DND-41 (cell line): ENCODE results near the gene MSL3.

Experiments
- CTCF ChIP-seq: IDR thresholded peaks from 2 replicates; pipeline ENCODE4 v1.5.1; 2012; ENCODE audit warnings: borderline replicate concordance, low read length, moderate library complexity, mild to moderate bottlenecking; ENCODE audit not compliant: poor library complexity, severe bottlenecking; ENCODE audit errors: extremely low read depth
- EZH2 ChIP-seq: IDR thresholded peaks from 3 replicates; pipeline ENCODE4 v1.6.1; 2012; ENCODE audit warnings: borderline replicate concordance, low read depth, mild to moderate bottlenecking, moderate library complexity, low read length, inconsistent platforms; ENCODE audit not compliant: severe bottlenecking

GRCh38 chrX:11740794-11741193 is 17.2 kb upstream of the MSL3 start:
- TF ChIP-seq CTCF (no peak), EZH2 (no peak)
